Measurements from ENCODE around the gene LCE1D. TPM values are rescaled to one million over a fixed set of nuclear protein-coding genes. Genes with fewer than 3 reads are reported as not detected.

The LCE1D gene
- total RNA-seq, 1 experiment from 2014 or later, result not detected

GRCh38 chr1:152752225-152752624, 44.3 kb upstream of the LCE1D start:
- intact Hi-C loops (cut with micrococcal nuclease), result no loop called here
- ChIA-PET CTCF (no interaction called here), RAD21 (ENCODE audit: low non-redundant PET in 1 of 2, low total read pairs in 2 of 2, uncharacterized antibody in 2 of 2, unreplicated experiment in 2 of 2) (no interaction called here), POLR2A (interaction anchor here (0.5 kb wide), 1 partner anchor 717 kb away, joined by 3 read pairs; no protein-coding TSS in a partner anchor)
- Histone ChIP-seq H3K9ac (ENCODE audit: low read length) (no peak overlapping the region), H3K4me2 (ENCODE audit: low read length) (no peak overlapping the region), H3K9me3 (ENCODE audit: control insufficient read depth in 1 of 2, insufficient read depth in 1 of 2, low read depth in 1 of 2, low read length in 2 of 2) (no peaks in the 10 kb centered on the region), H3K36me3 (ENCODE audit: control insufficient read depth in 1 of 2, insufficient read depth in 2 of 2, low read length in 2 of 2) (no peaks in the 10 kb centered on the region), H3K4me1 (ENCODE audit: control insufficient read depth in 1 of 2, insufficient read depth in 2 of 2, low read length in 2 of 2) (no peaks in the 10 kb centered on the region), H3K79me2 (ENCODE audit: insufficient read depth, low read length) (no peaks in the 10 kb centered on the region), H4K20me1 (ENCODE audit: insufficient read depth) (no peaks in the 10 kb centered on the region), H3K27me3 (ENCODE audit: insufficient read depth, low read length) (peaks cover 41% of the 10 kb centered on the region), H3K27ac (ENCODE audit: low read depth, low read length) (no peak overlapping the region), H3K9me2 (ENCODE audit: insufficient read depth) (no peaks in the 10 kb centered on the region), H2AFZ (ENCODE audit: low read depth, low read length, poor library complexity, severe bottlenecking) (no peak overlapping the region), H3K4me3 (replicated peaks in 1 of 2; ENCODE audit: low read depth in 1 of 2, low read length in 2 of 2) (no peak overlapping the region)
- DNase-seq (ENCODE audit: low read depth, low spot score) (no peak), ATAC-seq (no peak)
- no TSS peak for BruUV-seq (replicated peaks)
- no peak for TF ChIP-seq YY1 (IDR thresholded peaks at IDR 0.05; ENCODE audit: extremely low read depth, insufficient replicate concordance, low read depth, low read length)
- TF ChIP-seq ATF3 (IDR thresholded peaks at IDR 0.05), result no peak
- no peak for TF ChIP-seq POLR2A (IDR thresholded peaks at IDR 0.05; ENCODE audit: borderline replicate concordance, extremely low read depth, insufficient read depth, insufficient read length)
- no peak for TF ChIP-seq ZBTB33 (IDR thresholded peaks at IDR 0.05; ENCODE audit: extremely low read depth, insufficient replicate concordance, low read length)
- TF ChIP-seq REST (IDR thresholded peaks at IDR 0.05; ENCODE audit: low read depth), result no peak
- no peak for TF ChIP-seq ZNF274 (IDR thresholded peaks at IDR 0.05; ENCODE audit: low read depth, low read length)
- no peak for TF ChIP-seq SRF (IDR thresholded peaks at IDR 0.05; ENCODE audit: low read depth)
- TF ChIP-seq SP1 (IDR thresholded peaks at IDR 0.05; ENCODE audit: low read depth), result no peak
- no peak for TF ChIP-seq RAD21 (IDR thresholded peaks at IDR 0.05; ENCODE audit: low read depth)
- TF ChIP-seq ZFX (IDR thresholded peaks at IDR 0.05), result no peak
- no peak for TF ChIP-seq EGR1 (IDR thresholded peaks at IDR 0.05; ENCODE audit: low read depth)
- TF ChIP-seq FOSL1 (IDR thresholded peaks at IDR 0.05; ENCODE audit: low read depth), result no peak
- TF ChIP-seq EZH2 (IDR thresholded peaks at IDR 0.05), result no peak
- no peak for TF ChIP-seq ELF1 (IDR thresholded peaks at IDR 0.05; ENCODE audit: borderline replicate concordance, low read depth)

Measured in HCT116 (cell line).